Measurements from ENCODE around the gene GPRASP3.

Gene GPRASP3

GRCh38 chrX:102723456-102723855 lies 2.9 kb downstream of the GPRASP3 start:
- TF ChIP-seq CTCF (IDR thresholded peaks at IDR 0.05): no peak
- H3K27ac ChIP-seq: no peak overlapping the region
- no peak overlapping the region for H3K4me3 ChIP-seq
- DNase-seq (ENCODE audit: low spot score): no peak

GRCh38 chrX:102727761-102728160 lies 7.2 kb downstream of the GPRASP3 start:
- no peak for TF ChIP-seq CTCF (IDR thresholded peaks at IDR 0.05)
- Histone ChIP-seq H3K4me3 (no peak overlapping the region), H3K27ac (no peak overlapping the region)
- DNase-seq (ENCODE audit: low spot score): no peak

- DNase-seq (ENCODE audit: low spot score): no peak
- no peak for TF ChIP-seq CTCF (IDR thresholded peaks at IDR 0.05)
- H3K27ac ChIP-seq: no peak overlapping the region
- no peak overlapping the region for H3K4me3 ChIP-seq
Measured at GRCh38 chrX:102728646-102729045, 8.1 kb downstream of the GPRASP3 start.

DNA sequence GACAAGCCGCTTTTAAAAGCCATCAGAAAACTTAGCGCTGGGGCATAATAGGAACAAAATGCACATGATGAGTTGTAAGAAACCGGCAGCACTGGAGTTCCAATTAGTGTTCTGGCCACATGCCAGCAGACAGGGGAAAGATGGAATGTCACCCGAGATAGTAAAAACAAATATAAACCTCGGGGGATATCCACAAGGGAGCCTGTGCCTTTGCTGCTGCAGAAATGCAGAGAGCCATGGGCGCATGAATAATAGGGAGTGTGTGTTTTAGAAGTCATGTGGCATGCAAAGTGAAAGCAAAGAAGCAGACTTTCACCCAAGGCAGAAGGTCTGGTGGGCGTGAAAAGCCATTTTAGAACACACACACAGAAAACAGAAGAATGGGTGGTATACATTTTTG lies 19.1 kb downstream of the GPRASP3 start:
- Histone ChIP-seq H3K4me3 (no peak overlapping the region), H3K27ac (no peak overlapping the region)
- no peak for DNase-seq (ENCODE audit: low spot score)
- no peak for TF ChIP-seq CTCF (IDR thresholded peaks at IDR 0.05)

GRCh38 chrX:102744307-102744706 lies 23.8 kb downstream of the GPRASP3 start:
- DNase-seq (ENCODE audit: low spot score): no peak
- H3K4me3 ChIP-seq: no peak overlapping the region
- TF ChIP-seq CTCF (IDR thresholded peaks at IDR 0.05): no peak
- H3K27ac ChIP-seq: no peak overlapping the region

- Histone ChIP-seq H3K27ac (no peak overlapping the region), H3K4me3 (peak overlapping the region; percentile 74)
- DNase-seq (ENCODE audit: low spot score): no peak
- TF ChIP-seq CTCF (IDR thresholded peaks at IDR 0.05): no peak
Measured at GRCh38 chrX:102745513-102745856, 24.9 kb downstream of the GPRASP3 start.

DNA sequence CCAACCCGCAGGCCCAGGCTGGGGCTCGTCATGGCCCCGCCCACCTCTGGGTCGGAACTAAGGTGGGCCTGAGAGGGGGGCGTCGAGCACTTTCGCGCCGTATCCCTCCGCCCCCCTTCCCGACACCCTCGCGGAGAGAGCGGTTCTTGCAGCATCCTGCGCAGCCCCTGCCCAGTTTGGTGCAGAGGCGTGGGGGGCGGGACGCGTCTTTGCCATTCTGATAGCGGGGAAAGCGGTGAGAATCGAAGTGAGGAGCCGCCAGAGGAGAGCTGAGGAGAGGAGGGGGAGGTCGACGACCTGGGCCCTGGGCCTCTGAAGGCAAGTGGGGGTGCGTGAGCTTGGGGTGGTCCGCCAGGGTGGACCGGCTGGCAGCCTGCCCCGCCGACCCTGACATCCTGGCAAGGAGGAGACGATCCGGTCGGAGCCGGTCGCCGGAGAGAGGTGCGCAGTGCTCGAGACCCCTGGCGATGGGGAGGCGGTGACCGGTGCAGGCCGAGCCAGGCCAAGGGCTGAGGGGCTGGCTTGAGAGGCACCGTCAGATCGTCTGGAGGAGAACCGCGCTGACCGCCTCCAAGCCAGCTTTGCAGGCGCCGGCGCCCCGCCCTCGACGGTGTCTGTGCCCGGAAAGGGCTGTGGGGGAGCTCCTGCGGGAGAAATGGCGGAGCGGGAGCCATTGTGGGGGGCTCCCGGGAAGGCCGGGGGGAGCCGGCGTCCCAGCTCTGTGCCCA lies 25.5 kb downstream of the GPRASP3 start:
- DNase-seq (ENCODE audit: low spot score): no peak
- TF ChIP-seq CTCF (IDR thresholded peaks at IDR 0.05): no peak
- H3K27ac ChIP-seq: no peak overlapping the region

More for the DNA sequence above, 25.5 kb downstream of the GPRASP3 start:
- peak overlapping the region; percentile 74 for H3K4me3 ChIP-seq

Data from coronary artery (tissue), 2 donors.